ENCODE results near the gene KLF14. TPM values are rescaled to one million over a fixed set of nuclear protein-coding genes. Genes with fewer than 3 reads are reported as not detected.

KLF14 gene
- total RNA-seq, 4 donors from 2014 or later, result 0.72 to 1.4 (median 1.0) TPM; not detected in 1

GRCh38 chr7:130708766-130709165 lies 25.2 kb downstream of the KLF14 start:
- no peak for TF ChIP-seq CTCF (IDR thresholded peaks at IDR 0.05)
- no peak for DNase-seq (ENCODE audit: low spot score)
- no peak for ATAC-seq (ENCODE audit: low FRiP score)

GRCh38 chr7:130708001-130708400 lies 26.0 kb downstream of the KLF14 start:
- DNase-seq (ENCODE audit: low spot score) (no peak), ATAC-seq (ENCODE audit: low FRiP score) (no peak)
- no peak for TF ChIP-seq CTCF (IDR thresholded peaks at IDR 0.05)

GRCh38 chr7:130703851-130704250 lies 30.2 kb downstream of the KLF14 start:
- DNase-seq (ENCODE audit: low spot score) (no peak), ATAC-seq (ENCODE audit: low FRiP score) (no peak)
- no peak for TF ChIP-seq CTCF (IDR thresholded peaks at IDR 0.05)

GRCh38 chr7:130701650-130702049 lies 32.4 kb downstream of the KLF14 start:
- no peak for TF ChIP-seq CTCF (IDR thresholded peaks at IDR 0.05)
- no peak for DNase-seq (ENCODE audit: low spot score)

GRCh38 chr7:130700760-130701159 lies 33.2 kb downstream of the KLF14 start:
- TF ChIP-seq CTCF (IDR thresholded peaks at IDR 0.05), result no peak
- DNase-seq (ENCODE audit: low spot score) (no peak), ATAC-seq (ENCODE audit: low FRiP score) (no peak)

More at GRCh38 chr7:130701650-130702049, 32.4 kb downstream of the KLF14 start:
- ATAC-seq (ENCODE audit: low FRiP score), result no peak

GRCh38 chr7:130699686-130700085 lies 34.3 kb downstream of the KLF14 start:
- TF ChIP-seq CTCF (IDR thresholded peaks at IDR 0.05), result no peak
- DNase-seq (ENCODE audit: low spot score) (no peak), ATAC-seq (ENCODE audit: low FRiP score) (no peak)

GRCh38 chr7:130697820-130698219 lies 36.2 kb downstream of the KLF14 start:
- TF ChIP-seq CTCF (IDR thresholded peaks at IDR 0.05), result no peak
- ATAC-seq (ENCODE audit: low FRiP score) (no peak), DNase-seq (ENCODE audit: low spot score) (no peak)

Data from omental fat pad (tissue), 4 donors.